ENCODE measurements around the gene PLOD2. TPM values are rescaled to one million over a fixed set of nuclear protein-coding genes. Genes with fewer than 3 reads are reported as not detected.

The PLOD2 gene
- total and polyA plus RNA-seq, 9 of the 15 experiments (the other 6 are each of a cell fraction or from before 2014, with no cell fraction given) = 0.18 to 1.5 (median 0.58) TPM

DNA sequence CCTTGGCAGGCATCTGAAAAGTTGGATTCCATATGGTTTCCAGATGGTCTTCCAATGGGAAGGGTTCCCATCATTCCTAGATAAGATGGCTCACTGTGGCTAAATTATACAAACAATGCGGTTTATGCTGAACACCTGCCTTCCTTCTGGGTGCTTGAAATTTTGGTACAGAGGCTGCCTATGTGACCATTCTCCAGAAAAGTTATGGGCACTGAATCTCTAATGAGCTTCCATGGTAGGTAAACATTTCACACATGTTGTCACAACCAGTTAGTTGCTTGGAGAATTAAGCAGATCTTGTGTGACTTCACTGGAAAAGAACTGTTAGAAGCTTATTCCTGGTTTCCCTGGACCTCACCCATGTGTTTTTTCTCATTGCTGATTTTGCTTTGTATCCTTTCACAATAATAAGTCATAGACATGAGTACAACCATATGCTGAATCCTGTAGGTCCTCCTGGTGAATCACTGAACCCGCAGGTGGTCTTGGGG is 30.1 kb downstream of the PLOD2 start:
- no peak for FAIRE-seq
- BruUV-seq (replicated peaks) = no TSS peak

More for the DNA sequence above, 30.1 kb downstream of the PLOD2 start:
- ATAC-seq (no peak), DNase-seq (ENCODE audit: extremely low read depth in 1 of 4, low spot score in 3 of 4) (no peak)
- ChIA-PET CTCF (ENCODE audit: low intra/inter-chr PET ratio) (no interaction called here), POLR2A (no interaction called here)
- intact Hi-C loops (cut with micrococcal nuclease) = no loop called here
- in situ Hi-C loops (cut with MboI) = no loop called here
- no peaks in the 10 kb centered on the region for H3K79me2 ChIP-seq (ENCODE audit: control insufficient read depth, insufficient read depth, low read length)
- no peak overlapping the region for H3K9ac ChIP-seq (ENCODE audit: insufficient read depth in 1 of 2, low read depth in 2 of 2, low read length in 2 of 2)
- no peaks in the 10 kb centered on the region for H4K20me1 ChIP-seq (replicated peaks; ENCODE audit: control insufficient read depth, insufficient read depth, low read length)
- H3K4me3 ChIP-seq = no peak overlapping the region
- H3K27me3 ChIP-seq (ENCODE audit: control insufficient read depth in 2 of 2, insufficient read depth in 2 of 2, low read length in 2 of 2) = no peaks in the 10 kb centered on the region
- no peaks in the 10 kb centered on the region for H3K9me3 ChIP-seq (replicated peaks; ENCODE audit: control insufficient read depth, insufficient read depth, low read depth, low read length)
- TF ChIP-seq NEUROD1 (IDR thresholded peaks at IDR 0.05; ENCODE audit: borderline replicate concordance, low read depth, low read length, partially characterized antibody) = no peak
- TF ChIP-seq THAP12 (CRISPR knock-in tag; IDR thresholded peaks at IDR 0.05) = no peak
- TF ChIP-seq ZNF609 (CRISPR knock-in tag; IDR thresholded peaks at IDR 0.05; ENCODE audit: borderline replicate concordance) = no peak
- TF ChIP-seq BRCA1 (IDR thresholded peaks at IDR 0.05) = no peak
- no peak for TF ChIP-seq BRCA1 (CRISPR knock-in tag; IDR thresholded peaks at IDR 0.05)
- TF ChIP-seq PTBP1 (IDR thresholded peaks at IDR 0.05; ENCODE audit: low read depth, low read length) = no peak
- TF ChIP-seq ZNF644 (tag; IDR thresholded peaks at IDR 0.05; ENCODE audit: low read depth) = no peak
- TF ChIP-seq PTRF (tag; IDR thresholded peaks at IDR 0.05) = no peak
- no peak for TF ChIP-seq CBFB (CRISPR knock-in tag; IDR thresholded peaks at IDR 0.05)
- no peak for TF ChIP-seq ELK3 (CRISPR knock-in tag; IDR thresholded peaks at IDR 0.05)
- no peaks in the 10 kb centered on the region for H3K9me1 ChIP-seq (ENCODE audit: control insufficient read depth, insufficient read depth, low read length)
- H3K4me1 ChIP-seq (replicated peaks in 1 of 2; ENCODE audit: control insufficient read depth in 2 of 2, insufficient read depth in 2 of 2, low read length in 2 of 2) = no peaks in the 10 kb centered on the region
- no peaks in the 10 kb centered on the region for H3K36me3 ChIP-seq (ENCODE audit: control insufficient read depth, insufficient read depth, low read length)
- WGBS (ENCODE audit: insufficient coverage, low coverage, missing lambda C conversion rate) = 0% methylated on average over 2 of the region's 2 CpGs
- H3K27ac ChIP-seq (ENCODE audit: extremely low read depth, low read depth, low read length) = no peak overlapping the region
- no peak overlapping the region for H3K4me2 ChIP-seq (ENCODE audit: insufficient read depth, low read length)
- no peak overlapping the region for H2AFZ ChIP-seq (ENCODE audit: low read depth, low read length)
